ENCODE data around the gene MAP7D1.

The MAP7D1 gene

DNA sequence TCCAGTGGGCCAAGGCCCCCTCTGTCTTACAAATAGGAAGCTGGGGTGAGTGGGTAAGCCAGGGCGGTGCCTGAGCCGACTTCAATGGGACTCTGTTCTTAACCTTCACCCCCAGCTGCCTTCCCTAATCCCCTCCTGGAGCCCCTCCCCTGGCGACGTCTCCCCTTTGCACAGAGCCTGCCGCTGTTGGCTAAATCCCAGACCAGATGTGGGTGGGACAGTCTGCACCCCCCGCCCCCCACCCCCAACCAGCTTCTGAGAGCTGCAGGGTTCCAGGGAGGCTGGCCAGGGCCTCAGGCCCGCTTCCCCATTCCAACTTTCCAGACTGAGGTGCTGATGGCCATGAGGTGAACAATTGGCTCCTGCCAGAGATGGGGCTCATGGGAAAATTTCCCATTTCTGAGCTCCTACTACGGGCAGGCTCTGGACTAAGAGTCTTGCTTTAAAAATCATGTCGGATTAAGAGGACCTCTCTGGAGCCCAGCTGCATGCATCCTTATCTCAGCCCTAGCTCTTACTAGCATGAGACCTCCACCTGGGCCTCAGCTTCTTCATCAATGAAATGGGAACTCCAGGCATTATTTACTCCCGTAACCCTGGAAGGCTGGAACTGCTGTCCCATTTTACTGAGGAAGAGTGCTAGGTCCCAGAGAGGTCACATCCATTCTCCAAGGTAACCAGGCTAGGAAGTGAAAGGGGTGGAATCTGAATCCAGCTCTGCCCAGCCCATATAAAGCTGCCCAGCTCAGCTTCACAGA is 37.3 kb upstream of the MAP7D1 start:
- H3K9ac ChIP-seq (ENCODE audit: low read length): no peak overlapping the region
- H3K36me3 ChIP-seq (ENCODE audit: control insufficient read depth, insufficient read depth, low read length): no peaks in the 10 kb centered on the region
- peaks cover 18% of the 10 kb centered on the region for H3K4me1 ChIP-seq (ENCODE audit: control insufficient read depth, insufficient read depth, low read length)
- H3K4me3 ChIP-seq (ENCODE audit: low read depth, low read length): no peak overlapping the region
- peaks cover 18% of the 10 kb centered on the region for H3K27me3 ChIP-seq (ENCODE audit: control insufficient read depth, insufficient read depth, low read length)
- H3K27ac ChIP-seq (ENCODE audit: low read depth, low read length): no peak overlapping the region
- H3K9me3 ChIP-seq (ENCODE audit: control insufficient read depth, insufficient read depth, low read depth, low read length): no peaks in the 10 kb centered on the region

DNA sequence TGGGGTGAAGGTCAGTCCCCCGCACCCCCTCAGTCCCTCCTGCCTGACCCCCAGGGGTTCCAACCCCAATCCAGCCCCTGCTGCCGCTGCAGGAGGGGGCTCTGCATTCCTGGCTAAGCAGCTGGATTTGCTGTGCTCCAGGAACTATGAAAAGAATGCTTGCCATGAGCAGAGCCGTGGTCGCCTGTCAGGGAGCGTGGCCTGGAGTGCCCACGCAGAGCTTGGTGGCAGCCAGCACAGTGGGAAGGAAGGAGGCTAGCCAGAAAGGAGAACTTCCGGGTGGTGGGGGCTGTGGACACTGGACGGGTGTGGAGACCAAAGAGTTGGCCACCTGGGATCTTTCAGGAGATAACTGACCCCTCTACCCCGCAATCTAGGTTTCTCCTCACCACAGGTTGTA is 36.5 kb upstream of the MAP7D1 start:
- Histone ChIP-seq H3K9me3 (ENCODE audit: control insufficient read depth, insufficient read depth, low read depth, low read length) (no peaks in the 10 kb centered on the region), H3K27ac (ENCODE audit: low read depth, low read length) (no peak overlapping the region), H3K27me3 (ENCODE audit: control insufficient read depth, insufficient read depth, low read length) (peaks cover 27% of the 10 kb centered on the region), H3K9ac (ENCODE audit: low read length) (no peak overlapping the region), H3K4me1 (ENCODE audit: control insufficient read depth, insufficient read depth, low read length) (peaks cover 18% of the 10 kb centered on the region), H3K4me3 (ENCODE audit: low read depth, low read length) (no peak overlapping the region), H3K36me3 (ENCODE audit: control insufficient read depth, insufficient read depth, low read length) (no peaks in the 10 kb centered on the region)

DNA sequence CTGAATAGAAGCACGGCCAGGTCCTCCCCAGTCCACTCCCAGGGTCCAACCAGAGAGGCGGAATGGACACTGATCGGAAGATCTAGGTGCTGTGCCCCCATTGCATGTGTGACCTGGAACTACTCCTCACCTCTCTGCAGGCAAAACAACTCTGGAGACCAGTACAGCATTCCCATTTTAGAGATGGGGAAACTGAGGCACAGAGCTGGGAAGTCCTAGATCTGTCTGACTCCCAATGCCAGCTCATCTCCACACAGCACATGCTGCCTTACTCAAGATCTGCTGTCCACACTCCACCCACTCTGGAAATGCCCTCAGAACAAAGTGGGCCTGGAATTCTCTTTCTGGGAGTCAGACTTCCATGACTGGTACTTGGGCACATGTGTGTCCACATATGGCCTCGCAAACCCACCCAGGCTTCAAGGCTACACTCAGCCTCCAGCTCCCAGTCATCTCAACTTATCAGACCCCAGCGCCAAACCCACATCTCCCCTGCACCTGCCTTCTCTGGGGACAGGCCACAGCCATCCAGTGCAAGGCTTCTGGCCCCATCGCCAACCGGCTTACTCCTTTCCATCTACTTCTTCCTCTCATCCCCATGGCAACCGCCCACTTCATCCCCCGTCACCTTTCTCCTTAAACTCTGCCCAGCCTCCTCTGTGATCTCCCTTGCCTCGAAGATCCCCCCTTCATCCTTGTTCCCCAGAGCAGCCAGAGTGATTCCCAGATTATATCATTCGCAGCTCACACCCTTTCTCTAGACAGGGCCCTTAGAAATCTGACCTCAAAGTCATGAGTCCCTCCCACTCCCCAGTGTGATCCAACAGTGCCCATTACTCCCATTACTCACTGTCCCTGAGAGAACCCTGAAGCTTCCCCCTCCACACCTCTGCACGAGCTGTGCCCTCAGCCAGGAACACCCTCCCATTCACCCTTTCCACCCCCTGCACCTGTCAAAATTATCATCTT is 33.6 kb upstream of the MAP7D1 start:
- Histone ChIP-seq H3K9ac (ENCODE audit: low read length) (no peak overlapping the region), H3K27me3 (ENCODE audit: control insufficient read depth, insufficient read depth, low read length) (peaks cover 46% of the 10 kb centered on the region), H3K36me3 (ENCODE audit: control insufficient read depth, insufficient read depth, low read length) (no peaks in the 10 kb centered on the region), H3K9me3 (ENCODE audit: control insufficient read depth, insufficient read depth, low read depth, low read length) (no peaks in the 10 kb centered on the region), H3K4me1 (ENCODE audit: control insufficient read depth, insufficient read depth, low read length) (peaks cover 17% of the 10 kb centered on the region), H3K4me3 (ENCODE audit: low read depth, low read length) (no peak overlapping the region), H3K27ac (ENCODE audit: low read depth, low read length) (no peak overlapping the region)

DNA sequence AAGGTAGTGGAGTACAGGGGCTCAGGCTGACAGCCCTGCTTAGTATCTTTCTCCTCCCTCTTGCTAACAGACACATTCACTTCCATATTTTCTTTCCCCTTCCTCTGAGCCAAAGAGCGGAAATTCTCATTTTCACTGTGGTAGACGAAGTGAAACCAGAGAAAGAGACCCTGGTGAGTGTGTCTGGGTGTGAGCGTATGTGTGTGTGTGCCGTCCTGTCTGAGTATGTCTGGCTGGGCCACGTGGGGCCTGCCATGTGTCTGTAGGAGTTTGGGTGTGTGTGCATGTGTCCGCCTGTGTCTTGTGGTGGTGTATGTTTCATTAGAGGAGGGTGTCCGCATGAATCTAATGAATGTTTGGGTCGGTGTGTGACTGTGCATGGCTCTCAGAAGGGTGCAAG is 32.6 kb upstream of the MAP7D1 start:
- Histone ChIP-seq H3K4me3 (ENCODE audit: low read depth, low read length) (no peak overlapping the region), H3K36me3 (ENCODE audit: control insufficient read depth, insufficient read depth, low read length) (no peaks in the 10 kb centered on the region), H3K9ac (ENCODE audit: low read length) (no peak overlapping the region), H3K27ac (ENCODE audit: low read depth, low read length) (no peak overlapping the region), H3K4me1 (ENCODE audit: control insufficient read depth, insufficient read depth, low read length) (peaks cover 13% of the 10 kb centered on the region; the same call in 1 of the 2 replicates), H3K9me3 (ENCODE audit: control insufficient read depth, insufficient read depth, low read depth, low read length) (no peaks in the 10 kb centered on the region), H3K27me3 (ENCODE audit: control insufficient read depth, insufficient read depth, low read length) (peaks cover 46% of the 10 kb centered on the region)

DNA sequence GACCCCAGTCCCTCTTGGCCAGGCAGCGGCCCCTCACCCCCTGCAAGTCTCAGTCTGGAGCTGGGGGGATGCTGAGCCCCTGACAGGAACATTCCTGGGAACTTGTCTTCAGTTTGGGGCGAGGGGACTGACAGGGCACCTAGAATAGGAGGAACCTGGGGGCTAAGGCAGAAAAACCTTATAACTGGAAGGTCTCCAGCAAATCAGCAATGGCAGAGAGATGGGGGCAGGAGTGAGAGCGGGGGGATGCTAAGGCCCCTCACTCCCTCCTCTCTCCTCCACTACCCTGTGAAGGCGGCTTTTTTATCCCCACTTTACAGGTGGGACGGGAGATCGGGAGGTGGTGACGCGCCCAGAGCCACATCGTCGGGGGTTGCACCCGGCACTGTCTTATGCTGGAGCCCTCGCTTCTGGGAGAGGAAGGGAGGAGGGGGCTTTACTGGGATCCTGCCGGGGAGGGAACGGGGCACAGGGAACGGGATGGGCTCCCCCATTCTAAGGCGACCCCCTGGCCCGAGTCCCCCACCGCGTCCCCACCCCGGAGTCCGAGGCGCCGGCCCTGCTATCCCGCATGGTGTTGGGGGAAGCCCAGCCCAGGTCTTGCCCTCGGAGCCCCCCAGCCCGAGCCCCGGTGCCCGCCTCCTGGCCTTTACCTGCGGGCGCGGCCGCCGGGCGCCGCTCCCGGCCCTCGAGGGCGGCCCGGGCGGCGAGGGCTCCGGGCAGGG is 31.4 kb upstream of the MAP7D1 start:
- Histone ChIP-seq H3K4me1 (ENCODE audit: control insufficient read depth, insufficient read depth, low read length) (peaks cover 10% of the 10 kb centered on the region; the same call in 1 of the 2 replicates), H3K9ac (ENCODE audit: low read length) (no peak overlapping the region), H3K36me3 (ENCODE audit: control insufficient read depth, insufficient read depth, low read length) (no peaks in the 10 kb centered on the region), H3K9me3 (ENCODE audit: control insufficient read depth, insufficient read depth, low read depth, low read length) (no peaks in the 10 kb centered on the region), H3K27me3 (ENCODE audit: control insufficient read depth, insufficient read depth, low read length) (peaks cover 46% of the 10 kb centered on the region), H3K27ac (ENCODE audit: low read depth, low read length) (no peak overlapping the region), H3K4me3 (ENCODE audit: low read depth, low read length) (peak overlapping the region; percentile 39)

- Histone ChIP-seq H3K4me3 (ENCODE audit: low read depth, low read length) (peak within 1 kb of the TSS; percentile 47), H3K27me3 (ENCODE audit: control insufficient read depth, insufficient read depth, low read length) (peaks cover 46% of the 10 kb centered on the region), H3K9ac (ENCODE audit: low read length) (no peak within 1 kb of the TSS), H3K36me3 (ENCODE audit: control insufficient read depth, insufficient read depth, low read length) (no peaks in the 10 kb centered on the region), H3K4me1 (ENCODE audit: control insufficient read depth, insufficient read depth, low read length) (peaks cover 10% of the 10 kb centered on the region; the same call in 1 of the 2 replicates), H3K9me3 (ENCODE audit: control insufficient read depth, insufficient read depth, low read depth, low read length) (no peaks in the 10 kb centered on the region), H3K27ac (ENCODE audit: low read depth, low read length) (no peak within 1 kb of the TSS)
Observed at GRCh38 chr1:36125129-36125991, 30.6 kb upstream of the MAP7D1 start, which contains the start of gene COL8A2. TSS of gene COL8A2 (minus strand) at chr1:36125222. CDS start at chr1:36100242, 24,980 bp downstream.

- peaks cover 46% of the 10 kb centered on the region for H3K27me3 ChIP-seq (ENCODE audit: control insufficient read depth, insufficient read depth, low read length)
- H3K4me3 ChIP-seq (ENCODE audit: low read depth, low read length): 0 out of 2 replicates have a peak overlapping the region, but pooled peaks have one; percentile 47
- H3K9ac ChIP-seq (ENCODE audit: low read length): no peak overlapping the region
- H3K4me1 ChIP-seq (ENCODE audit: control insufficient read depth, insufficient read depth, low read length): peaks cover 10% of the 10 kb centered on the region; the same call in 1 of the 2 replicates
- no peaks in the 10 kb centered on the region for H3K9me3 ChIP-seq (ENCODE audit: control insufficient read depth, insufficient read depth, low read depth, low read length)
- no peak overlapping the region for H3K27ac ChIP-seq (ENCODE audit: low read depth, low read length)
- no peaks in the 10 kb centered on the region for H3K36me3 ChIP-seq (ENCODE audit: control insufficient read depth, insufficient read depth, low read length)
Observed at GRCh38 chr1:36126005-36126716, 29.8 kb upstream of the MAP7D1 start.

- Histone ChIP-seq H3K27ac (ENCODE audit: low read depth, low read length) (no peak overlapping the region), H3K9me3 (ENCODE audit: control insufficient read depth, insufficient read depth, low read depth, low read length) (no peaks in the 10 kb centered on the region), H3K4me1 (ENCODE audit: control insufficient read depth, insufficient read depth, low read length) (peaks cover 10% of the 10 kb centered on the region; the same call in 1 of the 2 replicates), H3K36me3 (ENCODE audit: control insufficient read depth, insufficient read depth, low read length) (no peaks in the 10 kb centered on the region), H3K27me3 (ENCODE audit: control insufficient read depth, insufficient read depth, low read length) (peaks cover 44% of the 10 kb centered on the region), H3K9ac (ENCODE audit: low read length) (no peak overlapping the region), H3K4me3 (ENCODE audit: low read depth, low read length) (no peak overlapping the region)
Observed at GRCh38 chr1:36126797-36127500, 29.0 kb upstream of the MAP7D1 start.

DNA sequence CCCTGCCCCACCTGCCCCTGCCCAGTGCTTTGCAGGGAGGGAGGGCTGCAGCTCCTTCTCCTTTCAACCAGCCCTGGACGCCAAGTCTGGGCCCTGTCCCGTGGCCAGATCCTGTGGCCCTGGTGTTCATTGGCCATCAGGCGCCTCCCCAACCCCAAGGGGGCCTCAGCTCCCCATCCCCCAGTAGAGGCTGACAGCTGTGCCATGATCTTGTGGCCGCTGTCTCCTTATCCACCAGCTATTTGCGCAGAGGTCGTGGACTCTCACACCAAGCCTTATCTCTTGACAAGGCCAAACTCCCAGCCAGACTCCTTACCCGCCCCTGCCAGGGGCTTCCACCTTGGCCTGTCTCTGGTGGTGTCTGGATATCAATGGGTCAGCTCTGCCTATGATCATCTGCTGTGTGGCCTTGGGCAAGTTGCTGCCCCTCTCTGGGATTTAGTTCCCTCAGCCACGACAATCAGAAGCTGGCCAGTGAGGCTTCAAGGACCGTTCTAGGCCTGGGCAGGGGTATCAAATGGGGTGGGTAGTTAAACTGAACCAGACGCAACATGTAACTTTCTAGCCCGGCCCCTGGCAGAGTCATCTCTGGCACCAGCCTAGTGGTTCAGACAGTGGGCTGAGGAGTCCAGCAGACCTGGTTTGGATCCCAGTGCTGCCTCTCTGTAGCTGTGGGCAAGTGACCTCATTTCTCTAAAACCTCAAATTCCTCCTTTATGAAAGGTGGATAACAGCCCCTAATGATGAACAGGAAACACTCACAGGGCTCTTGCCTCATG is 27.6 kb upstream of the MAP7D1 start:
- H3K36me3 ChIP-seq (ENCODE audit: control insufficient read depth, insufficient read depth, low read length): no peaks in the 10 kb centered on the region
- no peak overlapping the region for H3K27ac ChIP-seq (ENCODE audit: low read depth, low read length)
- no peaks in the 10 kb centered on the region for H3K9me3 ChIP-seq (ENCODE audit: control insufficient read depth, insufficient read depth, low read depth, low read length)
- peaks cover 10% of the 10 kb centered on the region; the same call in 1 of the 2 replicates for H3K4me1 ChIP-seq (ENCODE audit: control insufficient read depth, insufficient read depth, low read length)
- no peak overlapping the region for H3K9ac ChIP-seq (ENCODE audit: low read length)
- H3K27me3 ChIP-seq (ENCODE audit: control insufficient read depth, insufficient read depth, low read length): peaks cover 31% of the 10 kb centered on the region
- no peak overlapping the region for H3K4me3 ChIP-seq (ENCODE audit: low read depth, low read length)
